ENCODE results near the gene FAM50A. TPM values are rescaled to one million over a fixed set of nuclear protein-coding genes. Genes with fewer than 3 reads are reported as not detected.

Gene FAM50A
- total RNA-seq, 2 experiments from 2014 or later: 30.8 to 55.1 TPM

DNA sequence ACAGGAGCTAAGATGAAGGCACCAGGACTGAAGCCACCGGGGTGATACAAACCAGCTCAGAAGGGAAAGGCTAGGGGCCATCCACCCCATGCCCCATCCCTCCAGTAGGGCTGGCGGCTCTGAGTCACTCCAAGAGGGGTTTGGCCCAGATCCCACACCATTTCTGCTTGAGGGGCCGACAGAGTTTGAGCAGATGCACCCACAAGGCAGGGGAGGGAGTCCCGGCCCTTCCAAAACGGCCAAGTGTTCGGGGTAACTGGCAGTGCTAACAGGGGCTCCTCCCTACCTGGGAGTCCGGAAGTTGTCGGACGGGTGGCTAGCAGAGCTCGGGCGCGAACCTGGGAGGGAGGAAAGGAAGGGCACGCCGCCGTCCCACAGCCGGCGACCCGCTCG lies 46.1 kb downstream of the FAM50A start:
- peaks cover 25% of the 10 kb centered on the region for H3K4me1 ChIP-seq (ENCODE audit: insufficient read depth, low read length, poor library complexity, severe bottlenecking)
- no peaks in the 10 kb centered on the region for H3K9me2 ChIP-seq (ENCODE audit: insufficient read depth, low read length)
- TF ChIP-seq EZH2phosphoT487 (IDR thresholded peaks at IDR 0.05; ENCODE audit: borderline replicate concordance, low read depth, low read length): no peak
- TF ChIP-seq, protein P1, sequence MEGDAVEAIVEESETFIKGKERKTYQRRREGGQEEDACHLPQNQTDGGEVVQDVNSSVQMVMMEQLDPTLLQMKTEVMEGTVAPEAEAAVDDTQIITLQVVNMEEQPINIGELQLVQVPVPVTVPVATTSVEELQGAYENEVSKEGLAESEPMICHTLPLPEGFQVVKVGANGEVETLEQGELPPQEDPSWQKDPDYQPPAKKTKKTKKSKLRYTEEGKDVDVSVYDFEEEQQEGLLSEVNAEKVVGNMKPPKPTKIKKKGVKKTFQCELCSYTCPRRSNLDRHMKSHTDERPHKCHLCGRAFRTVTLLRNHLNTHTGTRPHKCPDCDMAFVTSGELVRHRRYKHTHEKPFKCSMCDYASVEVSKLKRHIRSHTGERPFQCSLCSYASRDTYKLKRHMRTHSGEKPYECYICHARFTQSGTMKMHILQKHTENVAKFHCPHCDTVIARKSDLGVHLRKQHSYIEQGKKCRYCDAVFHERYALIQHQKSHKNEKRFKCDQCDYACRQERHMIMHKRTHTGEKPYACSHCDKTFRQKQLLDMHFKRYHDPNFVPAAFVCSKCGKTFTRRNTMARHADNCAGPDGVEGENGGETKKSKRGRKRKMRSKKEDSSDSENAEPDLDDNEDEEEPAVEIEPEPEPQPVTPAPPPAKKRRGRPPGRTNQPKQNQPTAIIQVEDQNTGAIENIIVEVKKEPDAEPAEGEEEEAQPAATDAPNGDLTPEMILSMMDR (conservative IDR thresholded peaks at IDR 0.05; ENCODE audit: low read length): no peak
- CTCF ChIA-PET (ENCODE audit: unreplicated experiment): interaction anchor here (0.6 to 1.0 kb wide), 4 partner anchors 10 to 57 kb away, joined by 3 to 4 read pairs (median 3); partner anchors contain the start of gene G6PD
- peak; percentile 52 for DNase-seq (ENCODE audit: low spot score)
- H4K20me1 ChIP-seq (ENCODE audit: insufficient read depth, low read length): no peaks in the 10 kb centered on the region
- no TSS peak for BruUV-seq (replicated peaks)
- 0 out of 2 replicates have a peak overlapping the region, but pooled peaks have one; percentile 25 for H2AFZ ChIP-seq (ENCODE audit: low read length)
- peaks cover 12% of the 10 kb centered on the region for H3K79me2 ChIP-seq (ENCODE audit: insufficient read depth, low read depth, low read length)
- peak overlapping the region; percentile 98 for H3K4me2 ChIP-seq (ENCODE audit: low read length)
- POLR2A ChIA-PET: interaction anchor here (0.5 to 2.8 kb wide), 10 partner anchors 9 to 168 kb away, joined by 4 to 26 read pairs (median 6); partner anchors contain the start of gene ATP6AP1
- peak overlapping the region; percentile 79 for H3K4me3 ChIP-seq (ENCODE audit: low read depth, low read length, poor library complexity, severe bottlenecking)
- intact Hi-C loops (cut with micrococcal nuclease; ENCODE audit: unreplicated experiment): loop anchor here (5.0 kb wide), 1 partner anchor 63 kb away; the partner anchor contains the start of gene ATP6AP1
- H3K27ac ChIP-seq (ENCODE audit: low read depth, low read length, poor library complexity, severe bottlenecking): peak overlapping the region; percentile 45
- H3K36me3 ChIP-seq (ENCODE audit: insufficient read depth, low read length): peaks cover 10% of the 10 kb centered on the region; the same call in 1 of the 2 replicates
- H3K9me3 ChIP-seq (ENCODE audit: low read length): no peaks in the 10 kb centered on the region

DNA sequence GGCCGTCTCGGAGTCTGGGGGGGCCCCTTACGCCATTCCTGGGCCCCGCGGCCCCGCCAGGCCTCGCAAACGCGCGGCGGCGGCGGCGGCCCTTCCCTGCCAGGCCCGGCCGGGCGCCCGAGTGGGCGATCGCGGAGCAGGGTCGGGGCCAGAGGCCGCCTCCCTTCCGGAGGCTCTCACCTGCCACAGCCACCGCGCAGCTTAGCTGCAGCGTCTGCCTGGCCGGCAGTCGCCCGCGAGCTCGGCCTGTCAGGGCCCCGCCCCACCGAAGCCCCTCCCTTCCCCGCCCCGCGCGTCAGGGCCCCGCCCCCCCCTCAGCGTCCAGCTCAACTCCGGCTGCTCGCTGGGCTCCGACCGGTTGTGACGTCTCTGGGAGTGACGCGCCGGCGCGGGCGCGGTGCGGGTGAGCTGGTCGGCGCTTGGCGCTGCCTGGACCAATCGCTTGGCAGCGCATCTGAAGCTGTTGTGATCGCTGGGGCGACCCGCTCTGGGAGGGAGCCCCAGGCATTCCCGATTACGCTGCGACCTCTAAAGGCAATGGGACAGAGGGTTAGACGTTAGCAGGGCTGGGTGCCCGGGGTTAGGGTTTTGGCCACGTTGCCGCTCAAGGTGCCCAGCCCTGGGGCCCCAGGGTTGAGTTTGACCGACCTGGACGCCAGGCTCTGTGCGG lies 46.6 kb downstream of the FAM50A start, which contains the start of gene SLC10A3:
TSS of gene SLC10A3 (minus strand) at position 216 of the 670 bp plus-strand sequence. CDS start 1,689 bp downstream, outside the sequence.
- peak; percentile 94 for DNase-seq (ENCODE audit: low spot score)
- H3K36me3 ChIP-seq (ENCODE audit: insufficient read depth, low read length): peaks cover 5% of the 10 kb centered on the region; the same call in 1 of the 2 replicates
- no peaks in the 10 kb centered on the region for H3K9me3 ChIP-seq (ENCODE audit: low read length)
- H3K9me2 ChIP-seq (ENCODE audit: insufficient read depth, low read length): no peaks in the 10 kb centered on the region
- no peak for TF ChIP-seq EZH2phosphoT487 (IDR thresholded peaks at IDR 0.05; ENCODE audit: borderline replicate concordance, low read depth, low read length)
- TF ChIP-seq, protein P1 (conservative IDR thresholded peaks at IDR 0.05; ENCODE audit: low read length): peak; percentile 48; the same call in 1 of the 2 replicates
- ChIA-PET POLR2A (interaction anchor here (0.5 to 2.8 kb wide), 10 partner anchors 9 to 169 kb away, joined by 4 to 26 read pairs (median 6); partner anchors contain the start of gene ATP6AP1), CTCF (ENCODE audit: unreplicated experiment) (interaction anchor here (0.6 to 1.0 kb wide), 4 partner anchors 9 to 56 kb away, joined by 3 to 4 read pairs (median 3); partner anchors contain the start of gene G6PD)
- peak within 1 kb of the TSS; percentile 64 for H3K27ac ChIP-seq (ENCODE audit: low read depth, low read length, poor library complexity, severe bottlenecking)
- peak within 1 kb of the TSS; percentile 98 for H3K4me2 ChIP-seq (ENCODE audit: low read length)
- intact Hi-C loops (cut with micrococcal nuclease; ENCODE audit: unreplicated experiment): loop anchor here (5.0 kb wide), 1 partner anchor 63 kb away; the partner anchor contains the start of gene ATP6AP1
- BruUV-seq (replicated peaks): no TSS peak
- peaks cover 20% of the 10 kb centered on the region for H3K4me1 ChIP-seq (ENCODE audit: insufficient read depth, low read length, poor library complexity, severe bottlenecking)
- peaks cover 7% of the 10 kb centered on the region; the same call in 1 of the 2 replicates for H3K79me2 ChIP-seq (ENCODE audit: insufficient read depth, low read depth, low read length)
- H2AFZ ChIP-seq (ENCODE audit: low read length): peak within 1 kb of the TSS; percentile 83; the same call in 1 of the 2 replicates
- H4K20me1 ChIP-seq (ENCODE audit: insufficient read depth, low read length): no peaks in the 10 kb centered on the region
- H3K4me3 ChIP-seq (ENCODE audit: low read depth, low read length, poor library complexity, severe bottlenecking): peak within 1 kb of the TSS; percentile 79
